Loucy (cell line): ENCODE data around the gene ELMO1.

Source experiments
- CTCF ChIP-seq: fragments of 200-600 bp; sonication (generic); conservative IDR thresholded peaks from 2 replicates; pipeline ENCODE4 v1.5.1; 2014; ENCODE audit warnings: mild to moderate bottlenecking, antibody characterized with exemption, low read length
- EZH2phosphoT487 ChIP-seq: fragments of 200-600 bp; IDR thresholded peaks from 2 replicates; pipeline ENCODE4 v1.6.1; 2018; ENCODE audit warnings: antibody characterized with exemption, mild to moderate bottlenecking, moderate library complexity, borderline replicate concordance

DNA sequence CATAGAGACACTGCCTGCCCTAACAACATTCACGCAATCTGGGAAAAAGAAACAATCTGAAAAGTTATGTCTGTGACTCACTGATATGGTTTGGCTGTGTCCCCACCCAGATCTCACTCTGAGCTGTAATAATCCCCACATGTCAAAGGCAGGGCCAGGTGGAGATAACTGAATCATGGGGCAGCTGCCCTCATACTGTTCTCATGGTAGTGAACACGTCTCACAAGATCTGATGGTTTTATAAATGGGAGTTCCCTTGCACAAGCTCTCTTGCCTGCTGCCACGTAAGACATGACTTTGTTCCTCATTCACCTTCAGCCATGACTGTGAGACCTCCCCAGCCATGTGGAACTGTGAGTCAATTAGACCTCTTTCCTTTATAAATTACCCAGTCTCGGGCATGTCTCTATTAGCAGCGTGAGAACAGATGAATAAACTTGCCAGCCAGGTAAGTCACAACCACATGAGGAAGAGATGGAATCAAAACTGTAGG is 382.8 kb downstream of the ELMO1 start:
- no peak for TF ChIP-seq CTCF
- no peak for TF ChIP-seq EZH2phosphoT487
